Keratinocyte (primary cell): Measurements from ENCODE around the gene CRYGC. TPM values are rescaled to one million over a fixed set of nuclear protein-coding genes. Genes with fewer than 3 reads are reported as not detected.

Experiments used
- DNase-seq: peaks from one replicate; pipeline ENCODE4 v3.0.0-alpha.2; 2011; ENCODE audit warnings: low read depth, missing footprints, low spot score
- FAIRE-seq: peaks from 2 replicates; lab custom pipeline; 2011; peaks lifted over from hg19 to GRCh38; lab: Jason Lieb, UNC
- H2AFZ ChIP-seq: 2 replicates; pipeline ENCODE4 v1.6.0; 2012; ENCODE audit warnings: low read length, control low read depth, inconsistent platforms; ENCODE audit not compliant: control insufficient read depth
- H3K27ac ChIP-seq: 2 replicates; pipeline ENCODE4 v1.5.1; 2011; ENCODE audit warnings: low read length; ENCODE audit not compliant: control insufficient read depth, insufficient read depth
- H3K27me3 ChIP-seq: 3 replicates; pipeline ENCODE4 v1.6.0; 2011; ENCODE audit warnings: low read length; ENCODE audit not compliant: control insufficient read depth, insufficient read depth; ENCODE audit errors: extremely low read depth
- H3K36me3 ChIP-seq, 2 experiments: 2 replicates in 1 of 2; 3 replicates in 1 of 2; pipeline ENCODE4 v1.5.1; 2011; ENCODE audit warnings: low read length in 2 of 2, mild to moderate bottlenecking in 1 of 2; ENCODE audit not compliant: control insufficient read depth in 2 of 2, insufficient read depth in 2 of 2; ENCODE audit errors: extremely low read depth in 1 of 2
- H3K4me1 ChIP-seq: 3 replicates; pipeline ENCODE4 v1.5.1; 2011; ENCODE audit warnings: low read length; ENCODE audit not compliant: control insufficient read depth, insufficient read depth; ENCODE audit errors: extremely low read depth
- H3K4me2 ChIP-seq: 3 replicates; pipeline ENCODE4 v1.6.0; 2011; ENCODE audit warnings: low read depth, low read length; ENCODE audit not compliant: control insufficient read depth, insufficient read depth; ENCODE audit errors: extremely low read depth
- H3K4me3 ChIP-seq, 3 experiments: fragments of 200-600 bp in 1 of 3; sonication (generic) in 1 of 3; 2 replicates in 2 of 3; 3 replicates in 1 of 3; pipeline ENCODE4 v1.5.1; 2011 to 2016; ENCODE audit warnings: low read length in 3 of 3, mild to moderate bottlenecking in 3 of 3, control low read depth in 2 of 3, inconsistent platforms in 1 of 3, low read depth in 1 of 3, mixed read lengths in 1 of 3, mixed run types in 1 of 3, moderate library complexity in 1 of 3; ENCODE audit not compliant: control insufficient read depth in 2 of 3, insufficient read depth in 2 of 3; ENCODE audit errors: extremely low read depth in 1 of 3
- H3K79me2 ChIP-seq: 2 replicates; pipeline ENCODE4 v1.6.0; 2012; ENCODE audit warnings: low read length; ENCODE audit not compliant: control insufficient read depth, insufficient read depth
- H3K9ac ChIP-seq: 3 replicates; pipeline ENCODE4 v1.6.0; 2011; ENCODE audit warnings: low read length; ENCODE audit not compliant: control insufficient read depth, insufficient read depth; ENCODE audit errors: extremely low read depth
- H3K9me1 ChIP-seq: 3 replicates; pipeline ENCODE4 v1.6.0; 2011; ENCODE audit warnings: low read length; ENCODE audit not compliant: control insufficient read depth, insufficient read depth; ENCODE audit errors: extremely low read depth
- H3K9me3 ChIP-seq: 2 replicates; pipeline ENCODE4 v1.5.1; 2012; ENCODE audit warnings: low read depth, low read length; ENCODE audit not compliant: control insufficient read depth
- H4K20me1 ChIP-seq: 3 replicates; pipeline ENCODE4 v1.6.0; 2011; ENCODE audit warnings: low read length; ENCODE audit not compliant: control insufficient read depth, insufficient read depth; ENCODE audit errors: extremely low read depth
- EZH2 ChIP-seq: IDR thresholded peaks from one replicate; pipeline ENCODE4 v1.6.1; 2012; ENCODE audit warnings: inconsistent platforms, mild to moderate bottlenecking, low read length, moderate library complexity
- dilution Hi-C: fragments of 300-500 bp; cut with MboI; formaldehyde crosslinking; loops from one replicate; pipeline ENCODE4 v1.7.0; 2020; ENCODE audit warnings: low sequenced_read_pairs; ENCODE audit not compliant: extremely low pct_ligation_motif_present
- polyA plus RNA-seq, 5 experiments: library from polyadenylated mRNA; depleted of rRNA in 3 of 5; stranded (reverse) in 3 of 5; stranded (forward) in 1 of 5; unstranded in 1 of 5; fragments of >200 nt; gene quantifications; 1 replicate in 1 of 5; 2 replicates in 3 of 5; 3 replicates in 1 of 5; pipeline versions ENCODE4 v1.2.1 to v1.2.3, GENCODE V29; 2011 to 2012; ENCODE audit warnings: missing spikeins in 2 of 5, low read depth in 1 of 5, low replicate concordance in 1 of 5
- TF ChIP-seq, protein P1 (sequence below), 3 experiments: IDR thresholded peaks in 1 of 3; conservative IDR thresholded peaks in 1 of 3; optimal IDR thresholded peaks in 1 of 3; 2 replicates in 2 of 3; 3 replicates in 1 of 3; pipeline versions ENCODE3 to v1.5.1; 2011; ENCODE audit warnings: low read length in 3 of 3, mild to moderate bottlenecking in 3 of 3, moderate library complexity in 2 of 3, control low read depth in 1 of 3, inconsistent platforms in 1 of 3; ENCODE audit not compliant: insufficient read depth in 2 of 3; ENCODE audit errors: extremely low read depth in 1 of 3

Gene CRYGC
- polyA plus RNA-seq, 1 donor (not counting 4 experiments of a cell fraction or from before 2014, with no cell fraction given) = not detected

DNA sequence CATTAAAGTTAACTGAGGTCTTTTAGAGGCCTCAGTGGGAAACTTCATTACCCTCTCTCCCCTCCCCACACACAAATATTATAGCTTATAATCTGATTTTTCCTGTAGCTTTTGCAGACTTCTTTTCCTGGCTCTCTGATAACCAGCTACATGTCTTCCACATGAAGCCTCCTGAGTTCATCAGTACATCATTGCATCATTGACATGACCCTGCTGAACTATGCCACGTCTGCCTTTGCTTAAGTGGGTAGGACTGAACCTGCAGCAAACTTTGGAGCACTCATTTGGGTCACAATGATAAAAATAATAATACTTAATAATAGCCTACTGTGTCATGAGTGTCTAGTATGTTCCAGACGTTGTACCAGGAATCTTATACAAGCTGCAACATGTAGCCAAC is 26.8 kb upstream of the CRYGC start:
- Histone ChIP-seq H3K4me1 (peaks cover 3% of the 10 kb centered on the region), H3K4me3 (no peak overlapping the region), H3K9me3 (no peaks in the 10 kb centered on the region), H3K9ac (no peak overlapping the region), H3K27ac (no peak overlapping the region), H3K27me3 (no peaks in the 10 kb centered on the region), H3K36me3 (no peaks in the 10 kb centered on the region), H2AFZ (no peak overlapping the region), H4K20me1 (no peaks in the 10 kb centered on the region), H3K4me2 (no peak overlapping the region), H3K9me1 (no peaks in the 10 kb centered on the region), H3K79me2 (no peaks in the 10 kb centered on the region)
- TF ChIP-seq, protein P1, sequence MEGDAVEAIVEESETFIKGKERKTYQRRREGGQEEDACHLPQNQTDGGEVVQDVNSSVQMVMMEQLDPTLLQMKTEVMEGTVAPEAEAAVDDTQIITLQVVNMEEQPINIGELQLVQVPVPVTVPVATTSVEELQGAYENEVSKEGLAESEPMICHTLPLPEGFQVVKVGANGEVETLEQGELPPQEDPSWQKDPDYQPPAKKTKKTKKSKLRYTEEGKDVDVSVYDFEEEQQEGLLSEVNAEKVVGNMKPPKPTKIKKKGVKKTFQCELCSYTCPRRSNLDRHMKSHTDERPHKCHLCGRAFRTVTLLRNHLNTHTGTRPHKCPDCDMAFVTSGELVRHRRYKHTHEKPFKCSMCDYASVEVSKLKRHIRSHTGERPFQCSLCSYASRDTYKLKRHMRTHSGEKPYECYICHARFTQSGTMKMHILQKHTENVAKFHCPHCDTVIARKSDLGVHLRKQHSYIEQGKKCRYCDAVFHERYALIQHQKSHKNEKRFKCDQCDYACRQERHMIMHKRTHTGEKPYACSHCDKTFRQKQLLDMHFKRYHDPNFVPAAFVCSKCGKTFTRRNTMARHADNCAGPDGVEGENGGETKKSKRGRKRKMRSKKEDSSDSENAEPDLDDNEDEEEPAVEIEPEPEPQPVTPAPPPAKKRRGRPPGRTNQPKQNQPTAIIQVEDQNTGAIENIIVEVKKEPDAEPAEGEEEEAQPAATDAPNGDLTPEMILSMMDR (optimal IDR thresholded peaks at IDR 0.05 in 1 of 3, IDR thresholded peaks at IDR 0.05 in 1 of 3, conservative IDR thresholded peaks at IDR 0.05 in 1 of 3; ENCODE audit: extremely low read depth in 1 of 3, insufficient read depth in 2 of 3, low read length in 3 of 3) = no peak
- TF ChIP-seq EZH2 = no peak
- FAIRE-seq (no peak), DNase-seq (no peak)
- dilution Hi-C loops = no loop called here

DNA sequence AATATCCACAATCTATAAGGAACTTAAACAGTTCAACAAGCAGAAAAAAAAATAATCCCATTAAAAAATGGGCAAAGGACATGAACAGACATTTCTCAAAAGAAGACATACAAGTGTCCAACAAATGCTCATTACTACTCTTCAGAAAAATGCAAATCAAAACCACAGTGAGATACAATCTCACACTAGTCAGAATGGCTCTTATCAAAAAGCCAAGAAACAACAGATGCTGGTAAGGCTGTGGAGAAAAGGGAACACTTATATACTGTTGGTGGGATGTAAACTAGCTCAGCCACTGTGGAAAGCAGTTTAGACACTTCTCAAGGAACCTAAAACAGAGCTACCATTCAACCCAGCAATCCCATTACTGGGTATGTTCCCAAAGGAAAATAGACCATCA is 23.5 kb upstream of the CRYGC start:
- no peak overlapping the region for H3K9ac ChIP-seq
- H3K36me3 ChIP-seq = no peaks in the 10 kb centered on the region
- no peaks in the 10 kb centered on the region for H4K20me1 ChIP-seq
- no peak for FAIRE-seq
- no peak overlapping the region for H3K4me2 ChIP-seq
- H2AFZ ChIP-seq = no peak overlapping the region
- H3K27ac ChIP-seq = no peak overlapping the region
- H3K9me1 ChIP-seq = no peaks in the 10 kb centered on the region
- dilution Hi-C loops = no loop called here
- DNase-seq = no peak
- TF ChIP-seq, protein P1 (optimal IDR thresholded peaks at IDR 0.05 in 1 of 3, IDR thresholded peaks at IDR 0.05 in 1 of 3, conservative IDR thresholded peaks at IDR 0.05 in 1 of 3; ENCODE audit: extremely low read depth in 1 of 3, insufficient read depth in 2 of 3, low read length in 3 of 3) = no peak
- TF ChIP-seq EZH2 = no peak
- H3K79me2 ChIP-seq = no peaks in the 10 kb centered on the region
- no peaks in the 10 kb centered on the region for H3K27me3 ChIP-seq
- peaks cover 3% of the 10 kb centered on the region for H3K4me1 ChIP-seq
- H3K9me3 ChIP-seq = no peaks in the 10 kb centered on the region
- no peak overlapping the region for H3K4me3 ChIP-seq
